GM18517 (cell line): Measurements from ENCODE around the gene TIMP1.
"Not testable (repeated sequence)": the region's sequence is repeated elsewhere in the genome, so short reads cannot be mapped to it uniquely, and the experiment has no call there.

Source experiments
- ATAC-seq: cut with Tn5 transposase; IDR thresholded peaks from one replicate; pipeline ENCODE4 v1.9.1; 2021; ENCODE audit warnings: mild to moderate bottlenecking, moderate library complexity; ENCODE audit not compliant: unreplicated experiment

Gene TIMP1

GRCh38 chrX:47597222-47597621, 15.0 kb downstream of the TIMP1 start:
- ATAC-seq, result no peak

GRCh38 chrX:47603125-47603524, 20.9 kb downstream of the TIMP1 start:
- ATAC-seq, result not testable (repeated sequence)

- no peak for ATAC-seq
Measured at GRCh38 chrX:47605024-47605423, 22.8 kb downstream of the TIMP1 start.

GRCh38 chrX:47607091-47607490, 24.9 kb downstream of the TIMP1 start:
- ATAC-seq, result no peak

- no peak for ATAC-seq
Measured at GRCh38 chrX:47608130-47608810, 26.0 kb downstream of the TIMP1 start.

GRCh38 chrX:47610511-47610910, 28.3 kb downstream of the TIMP1 start:
- no peak for ATAC-seq

GRCh38 chrX:47611489-47611888, 29.3 kb downstream of the TIMP1 start:
- no peak for ATAC-seq

- ATAC-seq, result no peak
Measured at GRCh38 chrX:47611926-47612325, 29.7 kb downstream of the TIMP1 start.

GRCh38 chrX:47612418-47612817, 30.2 kb downstream of the TIMP1 start:
- no peak for ATAC-seq

- ATAC-seq, result no peak
Measured at GRCh38 chrX:47613082-47613481, 30.8 kb downstream of the TIMP1 start.

GRCh38 chrX:47614618-47615017, 32.4 kb downstream of the TIMP1 start:
- no peak for ATAC-seq

GRCh38 chrX:47618923-47619485, 36.8 kb downstream of the TIMP1 start:
- ATAC-seq, result no peak

- no peak for ATAC-seq
Measured at GRCh38 chrX:47619486-47620302, 37.5 kb downstream of the TIMP1 start, which contains the start of gene SYN1. SYN1 (minus strand) TSS chrX:47619857; CDS start chrX:47619728, 129 bp downstream.

GRCh38 chrX:47620303-47620685, 38.1 kb downstream of the TIMP1 start:
- no peak for ATAC-seq

- no peak for ATAC-seq
Measured at GRCh38 chrX:47621851-47622250, 39.6 kb downstream of the TIMP1 start.

- no peak for ATAC-seq
Measured at GRCh38 chrX:47623540-47624027, 41.3 kb downstream of the TIMP1 start.

- no peak for ATAC-seq
Measured at GRCh38 chrX:47625365-47625764, 43.1 kb downstream of the TIMP1 start.

- no peak for ATAC-seq
Measured at GRCh38 chrX:47628982-47629381, 46.7 kb downstream of the TIMP1 start.

GRCh38 chrX:47629419-47630200, 47.4 kb downstream of the TIMP1 start, which contains the start of gene CFP:
CFP (minus strand) TSS chrX:47629930; CDS start chrX:47629844, 86 bp downstream.
- ATAC-seq, result no peak

- no peak for ATAC-seq
Measured at GRCh38 chrX:47631676-47632075, 49.4 kb downstream of the TIMP1 start.

- no peak for ATAC-seq
Measured at GRCh38 chrX:47632666-47633065, 50.4 kb downstream of the TIMP1 start.
